Stimulated activated CD4-positive, alpha-beta T cell treated with anti-CD3 and anti-CD28 coated beads, Interleukin-15, amount 100 ng/mL, for 1 hour (primary cell): Measurements from ENCODE around the gene CKAP5.

Source experiments
- DNase-seq, 2 donors: peaks; one replicate each; pipeline ENCODE4 v3.0.0-alpha.2; 2020; ENCODE audit warnings: low read depth in 1 of 2, low spot score in 1 of 2

CKAP5 gene

GRCh38 chr11:46700241-46701077 lies 145.6 kb downstream of the CKAP5 start, which contains the start of the genes ARHGAP1 and ZNF408:
Gene ARHGAP1 (minus strand): TSS chr11:46700619. CDS start chr11:46696107, 4,512 bp downstream.
Gene ZNF408 (plus strand): TSS chr11:46701031. CDS start chr11:46701048, 17 bp downstream.
- peak; percentile 97 to 98 for DNase-seq

- DNase-seq, result no peak
Observed at GRCh38 chr11:46698597-46698996, 147.5 kb downstream of the CKAP5 start.

- no peak for DNase-seq
Observed at GRCh38 chr11:46697723-46698122, 148.4 kb downstream of the CKAP5 start.

GRCh38 chr11:46697303-46697702 lies 148.8 kb downstream of the CKAP5 start:
- no peak for DNase-seq

- no peak for DNase-seq
Observed at GRCh38 chr11:46696212-46696558, 149.9 kb downstream of the CKAP5 start.

GRCh38 chr11:46695345-46696211 lies 150.5 kb downstream of the CKAP5 start:
- DNase-seq, result no peak

GRCh38 chr11:46694607-46695006 lies 151.5 kb downstream of the CKAP5 start:
- DNase-seq, result no peak

- no peak for DNase-seq
Observed at GRCh38 chr11:46694072-46694471, 152.0 kb downstream of the CKAP5 start.

- no peak for DNase-seq
Observed at GRCh38 chr11:46693597-46694012, 152.5 kb downstream of the CKAP5 start.
